Endothelial cell (in vitro differentiated cells): ENCODE data around the gene TPM4. TPM values are rescaled to one million over a fixed set of nuclear protein-coding genes. Genes with fewer than 3 reads are reported as not detected.

Experiments used
- DNase-seq: peaks from one replicate; pipeline ENCODE4 v3.0.0; 2021; ENCODE audit warnings: low spot score
- H3K27ac Mint-ChIP-seq: one replicate; pipeline ENCODE4 v1.8.0; 2021; ENCODE audit warnings: mixed read lengths, inconsistent platforms; ENCODE audit not compliant: unreplicated experiment
- H3K27me3 Mint-ChIP-seq: one replicate; pipeline ENCODE4 v1.8.0; 2021; ENCODE audit warnings: mild to moderate bottlenecking, moderate library complexity, mixed read lengths, inconsistent platforms; ENCODE audit not compliant: unreplicated experiment
- H3K36me3 Mint-ChIP-seq: one replicate; pipeline ENCODE4 v1.8.0; 2021; ENCODE audit warnings: mild to moderate bottlenecking, low read depth, mixed read lengths, inconsistent platforms; ENCODE audit not compliant: unreplicated experiment
- H3K4me1 Mint-ChIP-seq: one replicate; pipeline ENCODE4 v1.8.0; 2021; ENCODE audit warnings: mild to moderate bottlenecking, mixed read lengths, inconsistent platforms; ENCODE audit not compliant: unreplicated experiment
- H3K4me3 Mint-ChIP-seq: one replicate; pipeline ENCODE4 v1.8.0; 2021; ENCODE audit warnings: mild to moderate bottlenecking, mixed read lengths, inconsistent platforms; ENCODE audit not compliant: unreplicated experiment
- H3K9me3 Mint-ChIP-seq: one replicate; pipeline ENCODE4 v1.8.0; 2021; ENCODE audit warnings: mixed read lengths, inconsistent platforms; ENCODE audit not compliant: unreplicated experiment
- total RNA-seq: library from RNA; stranded (reverse); fragmentation: NEBNext Ultra II Directional; extraction: Animal tissue kit (Norgen Biotek cat#: 25700); gene quantifications from one replicate; pipeline ENCODE4 v1.2.1, GENCODE V29; 2021; ENCODE audit not compliant: unreplicated experiment
- TF ChIP-seq, protein P1 (sequence below): fragments of 200-600 bp; sonication (generic); IDR thresholded peaks from one replicate; pipeline ENCODE4 v1.5.0; 2021; ENCODE audit warnings: antibody characterized with exemption; ENCODE audit not compliant: unreplicated experiment

TPM4 gene
- total RNA-seq, 1 donor from 2014 or later = 644 TPM

- H3K36me3 Mint-ChIP-seq = peaks cover 70% of the 10 kb centered on the region
- peak overlapping the region; percentile 12 for H3K4me3 Mint-ChIP-seq
- H3K4me1 Mint-ChIP-seq = no peaks in the 10 kb centered on the region
- no peak for DNase-seq
- H3K27ac Mint-ChIP-seq = no peak overlapping the region
- H3K9me3 Mint-ChIP-seq = peaks cover 4% of the 10 kb centered on the region
- H3K27me3 Mint-ChIP-seq = peaks cover 7% of the 10 kb centered on the region
- TF ChIP-seq, protein P1, sequence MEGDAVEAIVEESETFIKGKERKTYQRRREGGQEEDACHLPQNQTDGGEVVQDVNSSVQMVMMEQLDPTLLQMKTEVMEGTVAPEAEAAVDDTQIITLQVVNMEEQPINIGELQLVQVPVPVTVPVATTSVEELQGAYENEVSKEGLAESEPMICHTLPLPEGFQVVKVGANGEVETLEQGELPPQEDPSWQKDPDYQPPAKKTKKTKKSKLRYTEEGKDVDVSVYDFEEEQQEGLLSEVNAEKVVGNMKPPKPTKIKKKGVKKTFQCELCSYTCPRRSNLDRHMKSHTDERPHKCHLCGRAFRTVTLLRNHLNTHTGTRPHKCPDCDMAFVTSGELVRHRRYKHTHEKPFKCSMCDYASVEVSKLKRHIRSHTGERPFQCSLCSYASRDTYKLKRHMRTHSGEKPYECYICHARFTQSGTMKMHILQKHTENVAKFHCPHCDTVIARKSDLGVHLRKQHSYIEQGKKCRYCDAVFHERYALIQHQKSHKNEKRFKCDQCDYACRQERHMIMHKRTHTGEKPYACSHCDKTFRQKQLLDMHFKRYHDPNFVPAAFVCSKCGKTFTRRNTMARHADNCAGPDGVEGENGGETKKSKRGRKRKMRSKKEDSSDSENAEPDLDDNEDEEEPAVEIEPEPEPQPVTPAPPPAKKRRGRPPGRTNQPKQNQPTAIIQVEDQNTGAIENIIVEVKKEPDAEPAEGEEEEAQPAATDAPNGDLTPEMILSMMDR = no peak
Observed at GRCh38 chr19:16131648-16132047, 55.4 kb downstream of the TPM4 start.

GRCh38 chr19:16133818-16134217 is 57.5 kb downstream of the TPM4 start:
- DNase-seq = no peak
- Mint-ChIP-seq H3K36me3 (peaks cover 60% of the 10 kb centered on the region), H3K27ac (no peak overlapping the region), H3K9me3 (peaks cover 4% of the 10 kb centered on the region), H3K4me3 (no peak overlapping the region), H3K4me1 (no peaks in the 10 kb centered on the region), H3K27me3 (peaks cover 6% of the 10 kb centered on the region)
- TF ChIP-seq, protein P1 = no peak

DNA sequence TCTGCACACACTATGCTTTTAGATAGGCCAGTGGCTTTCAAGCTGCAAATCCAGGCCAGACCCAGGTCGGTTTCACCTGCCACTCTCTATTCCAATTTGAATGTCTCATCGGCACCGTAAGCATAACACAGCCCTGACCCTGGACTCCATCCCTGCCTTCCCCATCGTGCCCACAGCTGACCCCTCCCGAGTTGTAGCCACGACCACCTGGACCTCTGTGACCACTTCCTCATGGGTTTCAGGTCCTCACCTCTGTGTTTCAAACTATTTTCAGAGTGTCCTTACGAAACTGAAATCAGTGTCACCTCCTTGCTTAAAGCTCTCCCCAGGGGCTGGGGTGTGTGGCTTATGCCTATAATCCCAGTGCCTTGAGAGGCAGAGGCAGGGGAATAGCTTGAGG is 58.2 kb downstream of the TPM4 start:
- Mint-ChIP-seq H3K36me3 (peaks cover 55% of the 10 kb centered on the region), H3K27ac (no peak overlapping the region), H3K9me3 (peaks cover 4% of the 10 kb centered on the region), H3K27me3 (peaks cover 6% of the 10 kb centered on the region), H3K4me1 (no peaks in the 10 kb centered on the region), H3K4me3 (peak overlapping the region; percentile 37)
- TF ChIP-seq, protein P1 = no peak
- DNase-seq = no peak

- Mint-ChIP-seq H3K9me3 (peaks cover 4% of the 10 kb centered on the region), H3K27ac (peak overlapping the region; percentile 14), H3K27me3 (peaks cover 6% of the 10 kb centered on the region), H3K4me3 (peak overlapping the region; percentile 27), H3K36me3 (peaks cover 45% of the 10 kb centered on the region), H3K4me1 (no peaks in the 10 kb centered on the region)
- no peak for DNase-seq
- TF ChIP-seq, protein P1 = no peak
Observed at GRCh38 chr19:16135430-16136127, 59.3 kb downstream of the TPM4 start.

DNA sequence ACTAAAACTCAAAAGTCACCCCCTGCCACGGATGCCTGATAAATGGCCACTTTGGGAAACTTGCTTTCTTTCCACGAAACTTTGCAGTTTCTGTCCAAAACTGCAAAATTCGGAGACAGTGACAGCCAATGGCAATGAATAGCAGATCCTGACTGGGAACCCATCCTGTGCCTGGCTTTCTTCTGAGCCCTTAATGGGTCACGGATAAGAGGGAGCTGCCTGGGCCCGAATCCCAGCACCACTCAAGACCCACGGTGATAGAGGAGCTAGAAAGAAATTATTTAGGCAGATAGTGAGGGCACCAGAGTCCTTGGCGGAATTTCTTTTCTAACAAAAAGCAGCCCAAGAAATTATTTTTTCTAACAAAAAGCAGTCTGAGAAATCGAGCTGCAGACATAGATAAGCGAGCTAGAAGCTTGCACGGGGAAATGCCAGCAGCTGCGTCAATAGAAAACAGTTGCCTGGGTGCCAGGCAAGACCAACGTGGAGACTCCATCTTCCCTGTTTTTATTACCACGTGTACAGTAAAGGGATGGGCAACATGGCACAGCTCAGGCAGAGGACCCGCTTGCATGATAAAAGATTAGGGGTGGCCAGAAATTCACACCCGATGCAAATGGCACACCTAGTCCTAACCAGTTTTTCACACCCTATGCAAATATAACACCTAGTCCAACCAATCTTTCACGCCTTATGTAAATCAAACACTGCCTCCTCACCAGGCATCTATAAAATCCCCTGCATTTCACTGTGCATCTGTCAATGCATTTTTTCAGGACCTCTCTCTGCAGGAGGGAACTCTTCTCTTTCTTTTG is 60.1 kb downstream of the TPM4 start:
- Mint-ChIP-seq H3K9me3 (peaks cover 4% of the 10 kb centered on the region), H3K27ac (no peak overlapping the region), H3K36me3 (peaks cover 39% of the 10 kb centered on the region), H3K27me3 (peaks cover 6% of the 10 kb centered on the region), H3K4me3 (no peak overlapping the region), H3K4me1 (no peaks in the 10 kb centered on the region)
- TF ChIP-seq, protein P1 = no peak
- no peak for DNase-seq
